GM19463 (cell line): ENCODE measurements around the gene SMURF2.

ENCODE experiments used
- ATAC-seq: cut with Tn5 transposase; IDR thresholded peaks from one replicate; pipeline ENCODE4 v1.9.1; 2021; ENCODE audit warnings: mild to moderate bottlenecking, moderate library complexity; ENCODE audit not compliant: unreplicated experiment

Gene SMURF2

GRCh38 chr17:64505340-64506200 is 156.5 kb downstream of the SMURF2 start:
- no peak for ATAC-seq

DNA sequence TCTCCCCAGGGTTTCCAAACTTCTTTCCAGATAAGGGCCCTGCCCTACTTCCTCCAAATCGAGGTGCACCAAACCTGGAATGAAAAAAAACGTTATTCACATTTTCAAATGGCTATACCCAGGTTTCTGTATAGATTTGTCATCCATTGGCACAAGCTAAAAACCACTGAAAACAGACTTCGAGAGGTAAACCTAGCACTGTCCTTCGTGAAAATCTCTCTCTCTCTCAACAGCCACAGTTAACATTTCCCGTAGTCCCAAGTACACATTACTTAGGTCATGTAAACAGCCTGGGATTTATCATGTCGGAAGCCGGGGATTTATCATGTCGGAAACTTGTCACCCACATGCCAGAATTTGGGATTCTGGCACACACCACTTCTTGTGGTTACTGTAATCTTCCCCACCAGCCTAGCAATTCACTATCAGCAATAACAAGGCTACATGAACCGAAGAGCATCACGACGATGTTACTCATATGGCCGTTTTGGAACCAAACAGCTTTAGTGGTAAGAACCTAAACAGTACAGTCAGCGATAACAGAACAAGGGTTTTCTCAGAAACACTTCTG is 157.3 kb downstream of the SMURF2 start:
- no peak for ATAC-seq

GRCh38 chr17:64503821-64504768 is 158.0 kb downstream of the SMURF2 start:
- ATAC-seq = no peak

GRCh38 chr17:64503341-64503740 is 158.8 kb downstream of the SMURF2 start:
- no peak for ATAC-seq

GRCh38 chr17:64502809-64503208 is 159.3 kb downstream of the SMURF2 start:
- no peak for ATAC-seq

GRCh38 chr17:64502021-64502420 is 160.1 kb downstream of the SMURF2 start:
- no peak for ATAC-seq

GRCh38 chr17:64500862-64501765 is 161.0 kb downstream of the SMURF2 start:
- no peak for ATAC-seq

DNA sequence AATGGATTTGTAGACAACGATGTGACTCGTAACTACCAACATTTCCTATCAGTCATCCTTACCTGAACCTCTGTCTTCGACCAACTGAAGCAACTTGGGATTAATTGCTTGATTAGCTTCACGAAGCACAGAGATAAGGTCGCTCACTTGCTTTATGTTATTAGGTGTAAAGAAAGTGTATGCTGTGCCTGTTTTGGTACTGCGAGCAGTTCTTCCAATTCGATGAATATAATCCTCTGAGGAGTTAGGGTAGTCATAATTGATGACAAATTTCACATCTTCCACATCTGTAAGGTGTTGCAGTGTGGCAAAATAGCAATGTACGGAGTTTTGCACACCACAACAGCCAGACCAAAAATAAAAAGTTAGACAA is 161.6 kb downstream of the SMURF2 start:
- no peak for ATAC-seq

GRCh38 chr17:64499805-64500486 is 162.2 kb downstream of the SMURF2 start:
- ATAC-seq = no peak

DNA sequence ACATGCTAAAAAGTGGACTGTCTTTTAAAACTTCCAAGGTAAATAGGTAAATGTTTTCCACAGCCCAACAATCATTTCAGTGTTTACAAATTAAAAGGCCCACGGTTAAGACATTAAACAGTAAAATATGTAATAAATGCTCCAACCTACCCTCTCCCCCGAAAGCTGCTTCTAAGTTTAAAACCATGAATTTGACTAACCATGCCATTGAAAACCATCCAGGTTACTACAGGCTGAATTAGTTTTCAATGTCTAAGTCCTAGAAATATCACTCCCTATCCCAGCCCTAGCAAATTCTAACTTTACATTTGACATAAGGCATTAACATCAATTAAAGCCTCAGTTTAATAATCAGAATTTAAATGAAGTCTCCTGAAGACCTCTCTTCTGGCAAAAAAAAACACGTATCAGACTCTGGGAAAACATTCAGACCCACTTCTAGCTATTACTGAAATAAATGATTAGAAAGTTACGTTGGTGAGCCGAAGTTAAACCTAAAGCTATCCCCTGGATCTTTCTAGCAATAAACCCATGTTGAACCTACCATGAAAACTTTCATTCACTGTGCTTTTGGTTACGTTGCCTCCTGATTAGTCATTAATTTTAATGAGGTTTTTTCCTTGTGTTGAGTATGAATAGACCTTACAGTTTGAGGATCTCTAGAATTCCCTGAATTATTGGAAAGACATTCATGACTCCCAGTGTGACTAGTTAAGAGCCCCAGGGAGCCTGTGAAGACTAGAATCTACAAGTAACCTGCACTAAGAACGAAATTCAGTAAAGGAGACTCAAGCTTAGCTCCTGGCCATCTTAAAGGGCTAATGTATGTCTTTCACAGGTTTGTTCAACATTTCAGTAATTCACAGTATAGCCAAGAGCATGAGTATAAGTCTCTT is 163.6 kb downstream of the SMURF2 start:
- ATAC-seq = no peak

GRCh38 chr17:64497565-64498035 is 164.5 kb downstream of the SMURF2 start:
- ATAC-seq = no peak

GRCh38 chr17:64496786-64497564 is 165.1 kb downstream of the SMURF2 start, which contains the start of gene POLG2:
POLG2 (minus strand) TSS chr17:64497054; CDS start chr17:64496968, 86 bp downstream.
- peak; percentile 92 for ATAC-seq

DNA sequence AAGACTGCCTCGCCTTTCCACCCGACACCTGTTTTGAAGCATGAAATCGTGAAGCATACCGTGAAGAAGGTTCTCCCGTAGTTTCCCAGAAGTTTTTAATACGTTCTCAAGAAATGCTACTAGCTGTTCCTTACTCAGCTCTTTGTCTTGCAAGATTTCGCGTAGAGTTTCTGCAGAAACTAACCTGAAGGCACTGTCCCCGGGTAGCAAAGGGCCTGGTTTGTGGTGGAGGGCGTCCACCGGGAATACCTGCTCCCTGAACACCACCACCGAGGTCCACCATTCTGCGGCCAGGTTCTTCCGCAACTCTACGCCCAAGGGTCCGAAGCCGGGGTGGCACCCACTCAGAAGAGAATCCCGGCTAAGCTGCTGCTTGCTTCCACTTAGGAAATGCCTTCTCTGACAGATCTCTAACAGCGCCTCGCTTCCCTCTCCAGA is 165.7 kb downstream of the SMURF2 start:
- no peak for ATAC-seq
